Activated T-cell treated with anti-CD3 and anti-CD28 coated beads, Interleukin-2, amount 50 U/mL, for 72 hours (primary cell): ENCODE measurements around the gene CYTH1. TPM values are rescaled to one million over a fixed set of nuclear protein-coding genes. Genes with fewer than 3 reads are reported as not detected.

Experiments
- ATAC-seq, 2 donors: fragments of 150-1000 bp; cut with Tn5 transposase; replicated peaks in 1 of 2; 2 replicates each; pipeline ENCODE4 v1.10.0; 2021; ENCODE audit warnings: moderate library complexity in 2 of 2, mild to moderate bottlenecking in 1 of 2
- DNase-seq, 2 donors: peaks; one replicate each; pipeline ENCODE4 v3.0.0; 2021 to 2022; ENCODE audit warnings: mixed read lengths in 1 of 2
- H3K27ac Mint-ChIP-seq: one replicate; pipeline ENCODE4 v1.8.0; 2022; ENCODE audit warnings: mild to moderate bottlenecking, moderate library complexity, mixed read lengths
- H3K27me3 Mint-ChIP-seq: one replicate; pipeline ENCODE4 v1.8.0; 2022; ENCODE audit warnings: low read depth, mixed read lengths
- H3K36me3 Mint-ChIP-seq, 2 donors: one replicate each; pipeline ENCODE4 v1.8.0; 2022; ENCODE audit warnings: mixed read lengths in 2 of 2, mild to moderate bottlenecking in 1 of 2; ENCODE audit not compliant: insufficient read depth in 2 of 2
- H3K4me1 Mint-ChIP-seq: one replicate; pipeline ENCODE4 v1.8.0; 2022; ENCODE audit warnings: low read depth, mixed read lengths
- H3K4me3 Mint-ChIP-seq, 2 donors: one replicate each; pipeline ENCODE4 v1.8.0; 2022; ENCODE audit warnings: mild to moderate bottlenecking in 2 of 2, mixed read lengths in 2 of 2, moderate library complexity in 2 of 2
- H3K9me3 Mint-ChIP-seq, 2 donors: one replicate each; pipeline ENCODE4 v1.8.0; 2022; ENCODE audit warnings: mixed read lengths in 2 of 2
- total RNA-seq, 2 donors: library from RNA; stranded (reverse); gene quantifications; one replicate each; pipeline ENCODE4 v1.2.3, GENCODE V29; 2022

Gene CYTH1
- total RNA-seq, 2 donors from 2014 or later, result 163 to 204 TPM

GRCh38 chr17:78802459-78802858 lies 20.4 kb upstream of the CYTH1 start:
- DNase-seq (no peak), ATAC-seq (no peak)
- peaks cover 59% of the 10 kb centered on the region for H3K4me1 Mint-ChIP-seq
- no peak overlapping the region for H3K27ac Mint-ChIP-seq
- no peaks in the 10 kb centered on the region for H3K9me3 Mint-ChIP-seq
- no peak overlapping the region for H3K4me3 Mint-ChIP-seq
- H3K36me3 Mint-ChIP-seq, result peaks cover 20 to 55% of the 10 kb centered on the region in 2 donors
- H3K27me3 Mint-ChIP-seq, result no peaks in the 10 kb centered on the region

- Mint-ChIP-seq H3K4me3 (no peak overlapping the region), H3K4me1 (peaks cover 59% of the 10 kb centered on the region), H3K27me3 (no peaks in the 10 kb centered on the region), H3K9me3 (no peaks in the 10 kb centered on the region), H3K27ac (no peak overlapping the region), H3K36me3 (peaks cover 20 to 54% of the 10 kb centered on the region in 2 donors)
- DNase-seq (no peak), ATAC-seq (no peak)
Observed at GRCh38 chr17:78802008-78802407, 19.9 kb upstream of the CYTH1 start.

- peak overlapping the region in 1 of 2 donors; percentile 26 for H3K4me3 Mint-ChIP-seq
- no peak for ATAC-seq
- peaks cover 18 to 53% of the 10 kb centered on the region in 2 donors for H3K36me3 Mint-ChIP-seq
- H3K4me1 Mint-ChIP-seq, result peaks cover 43% of the 10 kb centered on the region
- H3K27me3 Mint-ChIP-seq, result no peaks in the 10 kb centered on the region
- no peak for DNase-seq
- peak overlapping the region; percentile 34 for H3K27ac Mint-ChIP-seq
- no peaks in the 10 kb centered on the region for H3K9me3 Mint-ChIP-seq
Observed at GRCh38 chr17:78800132-78800931, 18.3 kb upstream of the CYTH1 start.

DNA sequence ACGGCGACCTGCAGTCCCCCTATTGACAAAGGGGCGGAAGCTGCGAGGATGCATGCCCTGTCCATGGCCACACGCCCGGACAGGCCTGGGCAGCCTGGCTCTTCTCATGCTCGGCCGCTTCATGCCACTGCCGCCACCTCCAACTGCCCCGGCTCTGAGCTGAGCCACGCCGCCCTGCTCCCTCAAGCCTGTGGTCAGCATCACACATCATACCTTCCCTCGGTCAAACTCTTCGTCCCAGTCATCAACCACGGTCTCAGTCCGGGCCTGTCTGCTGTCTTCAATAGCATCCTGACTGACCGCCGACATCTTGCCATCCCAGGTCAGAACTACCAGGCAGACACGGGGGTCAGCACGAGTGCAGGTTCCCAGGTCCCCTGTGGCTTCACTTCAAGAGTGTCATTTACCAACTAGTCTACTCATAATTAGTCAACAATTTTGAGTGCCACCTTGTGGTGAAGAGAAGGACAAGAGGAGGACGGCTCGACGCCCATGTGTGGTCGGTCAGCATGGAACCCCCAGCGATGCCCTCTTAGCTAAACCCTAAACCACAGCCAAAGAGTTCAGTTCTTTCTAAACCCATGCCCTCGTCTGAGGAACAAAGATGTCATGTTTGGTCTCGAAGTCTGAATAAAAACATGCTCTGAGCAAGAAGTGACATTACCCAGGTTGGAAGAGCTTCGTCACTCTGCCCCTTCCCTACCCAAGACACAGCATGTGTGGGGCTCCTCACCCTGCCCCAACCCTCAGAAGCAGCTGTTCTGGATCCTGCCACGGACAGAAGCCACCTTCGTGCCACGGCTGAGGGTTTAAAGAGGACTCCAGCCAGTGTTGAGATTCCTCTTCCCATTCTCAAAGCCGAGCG lies 16.9 kb upstream of the CYTH1 start:
- ATAC-seq, result peak; percentile 58 to 72
- H3K4me3 Mint-ChIP-seq, result peak overlapping the region in 1 of 2 donors; percentile 58
- no peaks in the 10 kb centered on the region for H3K27me3 Mint-ChIP-seq
- peak in 1 of 2 donors; percentile 47 for DNase-seq
- H3K36me3 Mint-ChIP-seq, result peaks cover 17 to 50% of the 10 kb centered on the region in 2 donors
- H3K27ac Mint-ChIP-seq, result peak overlapping the region; percentile 85
- peaks cover 41% of the 10 kb centered on the region for H3K4me1 Mint-ChIP-seq
- no peaks in the 10 kb centered on the region for H3K9me3 Mint-ChIP-seq

DNA sequence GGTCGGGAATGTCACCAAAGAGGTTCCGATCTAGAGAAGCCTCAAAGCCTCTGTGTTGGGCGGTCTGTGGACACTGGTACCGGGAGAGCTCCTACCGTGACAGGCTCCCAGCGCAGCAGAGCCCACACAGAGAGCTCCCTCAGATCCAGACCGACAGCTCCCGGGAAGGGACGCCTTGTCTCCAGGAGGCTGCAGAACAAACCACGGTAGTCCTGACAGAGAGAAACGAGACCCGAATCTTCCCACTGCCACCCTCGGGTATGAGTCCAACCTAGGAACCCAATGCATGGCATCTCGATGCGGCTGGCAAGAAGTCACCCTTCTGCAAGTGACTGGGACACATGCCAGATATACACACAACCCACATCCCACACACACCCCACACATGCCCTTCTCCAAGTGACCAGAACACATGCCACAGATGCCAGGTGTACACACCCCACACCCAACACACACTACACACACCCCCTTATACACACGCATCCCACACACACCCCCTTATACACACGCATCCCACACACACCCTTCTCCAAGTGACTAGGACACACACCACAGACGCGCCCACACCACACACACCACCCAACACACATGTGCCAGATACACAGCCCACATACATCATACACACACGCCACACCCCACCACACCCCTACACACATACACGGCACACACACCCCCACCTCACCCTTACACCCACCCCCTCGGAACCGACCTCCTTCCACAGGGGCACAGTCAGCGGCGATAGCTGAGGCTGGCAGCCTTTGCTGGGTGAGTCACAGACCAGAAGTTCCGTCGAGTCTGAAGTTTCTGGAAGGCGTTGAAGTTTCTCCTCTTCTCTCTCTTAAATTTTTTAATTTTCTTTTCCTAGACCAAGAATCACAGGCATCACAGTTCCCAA lies 15.9 kb upstream of the CYTH1 start:
- H3K4me1 Mint-ChIP-seq, result peaks cover 36% of the 10 kb centered on the region
- H3K4me3 Mint-ChIP-seq, result no peak overlapping the region
- ATAC-seq, result peak in 1 of 2 donors; percentile 32
- H3K36me3 Mint-ChIP-seq, result peaks cover 13 to 47% of the 10 kb centered on the region in 2 donors
- H3K27me3 Mint-ChIP-seq, result no peaks in the 10 kb centered on the region
- DNase-seq, result no peak
- no peaks in the 10 kb centered on the region for H3K9me3 Mint-ChIP-seq
- peak overlapping the region; percentile 85 for H3K27ac Mint-ChIP-seq

DNA sequence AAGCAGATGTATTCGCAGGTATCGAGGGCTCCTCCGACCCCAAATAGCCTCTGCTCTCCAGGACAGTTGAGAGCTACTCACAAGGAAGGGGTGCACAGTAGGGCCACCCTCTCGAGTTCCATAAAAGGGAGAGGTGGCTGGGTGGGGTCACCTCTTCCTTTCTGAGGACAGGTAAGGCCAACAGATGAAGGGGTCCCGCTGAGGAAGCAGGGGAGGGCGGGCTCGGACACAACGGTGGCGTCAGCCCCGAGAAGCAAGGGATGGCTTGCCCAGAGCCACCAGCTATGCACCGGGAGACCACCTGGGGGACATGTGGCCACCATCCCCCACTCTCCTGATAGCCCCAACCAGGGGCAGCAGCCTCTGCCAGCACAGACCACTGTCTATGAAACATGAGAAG lies 15.1 kb upstream of the CYTH1 start:
- peaks cover 34% of the 10 kb centered on the region for H3K4me1 Mint-ChIP-seq
- no peak overlapping the region for H3K4me3 Mint-ChIP-seq
- H3K36me3 Mint-ChIP-seq, result peaks cover 13 to 41% of the 10 kb centered on the region in 2 donors
- H3K9me3 Mint-ChIP-seq, result no peaks in the 10 kb centered on the region
- DNase-seq (no peak), ATAC-seq (no peak)
- no peaks in the 10 kb centered on the region for H3K27me3 Mint-ChIP-seq
- H3K27ac Mint-ChIP-seq, result no peak overlapping the region

DNA sequence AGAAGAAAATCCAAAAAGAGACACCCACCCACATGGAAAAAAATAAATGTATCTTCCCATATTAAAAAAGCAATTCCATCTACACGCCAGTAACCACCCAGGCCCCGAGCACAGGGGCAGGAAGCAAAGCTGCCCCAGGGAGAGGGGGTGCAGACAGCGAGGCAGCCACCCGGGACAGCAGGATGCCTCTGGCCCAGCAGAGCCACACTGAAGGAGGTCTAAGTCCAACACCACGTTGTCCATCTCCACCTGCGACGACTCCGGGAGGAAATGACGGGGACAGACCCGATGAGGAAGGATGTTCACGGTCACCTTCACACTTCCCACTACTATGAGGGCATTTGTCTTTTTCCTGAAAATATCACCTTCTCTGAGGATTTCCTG lies 14.4 kb upstream of the CYTH1 start:
- Mint-ChIP-seq H3K36me3 (peaks cover 13 to 41% of the 10 kb centered on the region in 2 donors), H3K27ac (peak overlapping the region; percentile 36), H3K4me1 (peaks cover 39% of the 10 kb centered on the region), H3K4me3 (no peak overlapping the region), H3K27me3 (no peaks in the 10 kb centered on the region), H3K9me3 (no peaks in the 10 kb centered on the region)
- DNase-seq (no peak), ATAC-seq (no peak)

DNA sequence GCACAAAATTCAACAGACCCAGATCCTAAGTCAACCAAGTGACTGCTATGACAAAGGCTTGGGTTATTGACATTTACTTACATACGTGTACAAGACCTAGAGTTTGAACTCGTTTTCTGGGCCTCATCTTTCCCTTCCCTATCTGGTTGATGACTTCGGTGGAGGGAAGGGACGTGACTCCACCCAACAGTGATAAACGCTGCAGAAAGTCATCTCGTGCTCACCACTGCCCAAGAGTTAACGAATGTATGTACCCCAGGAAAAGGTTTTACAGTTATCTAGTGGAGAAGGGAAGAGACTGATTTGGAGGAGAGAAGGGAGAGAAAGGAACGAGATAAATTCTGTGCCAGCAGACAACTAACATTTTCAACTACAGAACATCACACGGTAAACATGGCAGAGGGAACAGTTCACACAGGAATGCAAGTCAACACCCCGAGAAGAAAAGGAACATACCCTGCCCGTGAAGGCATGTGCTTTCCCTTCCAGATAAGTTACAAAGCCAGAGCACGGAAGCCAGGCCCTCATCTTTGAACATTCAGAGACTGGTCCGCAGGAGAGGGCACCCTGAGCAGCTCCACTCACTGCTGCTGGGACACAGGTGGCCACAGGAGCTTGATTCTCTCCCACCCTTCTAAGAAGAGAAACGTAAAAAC lies 13.9 kb upstream of the CYTH1 start:
- Mint-ChIP-seq H3K4me1 (peaks cover 43% of the 10 kb centered on the region), H3K9me3 (no peaks in the 10 kb centered on the region), H3K27ac (no peak overlapping the region), H3K36me3 (peaks cover 13 to 37% of the 10 kb centered on the region in 2 donors), H3K27me3 (no peaks in the 10 kb centered on the region), H3K4me3 (no peak overlapping the region)
- DNase-seq (no peak), ATAC-seq (no peak)

GRCh38 chr17:78794864-78795640 lies 13.0 kb upstream of the CYTH1 start:
- Mint-ChIP-seq H3K27me3 (no peaks in the 10 kb centered on the region), H3K27ac (no peak overlapping the region), H3K9me3 (no peaks in the 10 kb centered on the region), H3K4me3 (no peak overlapping the region), H3K4me1 (peaks cover 46% of the 10 kb centered on the region), H3K36me3 (peaks cover 13 to 35% of the 10 kb centered on the region in 2 donors)
- no peak for ATAC-seq
- no peak for DNase-seq

GRCh38 chr17:78794399-78794798 lies 12.3 kb upstream of the CYTH1 start:
- H3K27ac Mint-ChIP-seq, result peak overlapping the region; percentile 1
- H3K4me3 Mint-ChIP-seq, result no peak overlapping the region
- no peak for DNase-seq
- ATAC-seq, result no peak
- H3K36me3 Mint-ChIP-seq, result peaks cover 13 to 31% of the 10 kb centered on the region in 2 donors
- H3K9me3 Mint-ChIP-seq, result no peaks in the 10 kb centered on the region
- peaks cover 46% of the 10 kb centered on the region for H3K4me1 Mint-ChIP-seq
- no peaks in the 10 kb centered on the region for H3K27me3 Mint-ChIP-seq

DNA sequence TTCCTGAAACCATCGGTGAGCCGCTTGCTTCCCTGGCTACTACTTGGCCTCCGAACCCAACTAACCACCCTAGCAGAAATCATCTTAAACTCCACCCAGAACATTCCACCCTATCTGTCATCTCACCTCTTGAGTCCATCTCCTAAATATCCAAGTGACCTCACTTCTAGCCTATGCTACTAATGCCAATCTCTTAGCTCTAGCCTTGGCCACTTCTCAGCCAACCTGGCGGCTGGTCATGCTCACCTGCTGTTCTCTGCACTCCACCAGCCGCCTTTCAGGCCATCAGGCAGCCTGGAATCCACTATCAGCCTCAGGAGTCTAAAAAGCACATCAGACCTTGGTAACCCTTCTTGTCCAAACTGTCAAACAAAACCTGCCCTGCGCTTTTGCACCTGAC lies 11.9 kb upstream of the CYTH1 start:
- Mint-ChIP-seq H3K36me3 (peaks cover 11 to 28% of the 10 kb centered on the region in 2 donors), H3K4me1 (peaks cover 43% of the 10 kb centered on the region), H3K27me3 (no peaks in the 10 kb centered on the region), H3K9me3 (no peaks in the 10 kb centered on the region), H3K4me3 (no peak overlapping the region), H3K27ac (peak overlapping the region; percentile 1)
- ATAC-seq, result no peak
- DNase-seq, result no peak

GRCh38 chr17:78793415-78793814 lies 11.3 kb upstream of the CYTH1 start:
- Mint-ChIP-seq H3K27ac (no peak overlapping the region), H3K27me3 (no peaks in the 10 kb centered on the region), H3K9me3 (no peaks in the 10 kb centered on the region), H3K4me1 (peaks cover 37% of the 10 kb centered on the region), H3K36me3 (peaks cover 8 to 23% of the 10 kb centered on the region in 2 donors), H3K4me3 (no peak overlapping the region)
- ATAC-seq (no peak), DNase-seq (no peak)
